Liver (tissue), 9 donors: ENCODE data around the gene ABAT. TPM values are rescaled to one million over a fixed set of nuclear protein-coding genes. Genes with fewer than 3 reads are reported as not detected.
A peak's percentile ranks its signal among the peaks of the same experiment; 100 is the strongest.

Experiments
- DNase-seq: peaks from one replicate; pipeline ENCODE4 v3.0.0-alpha.2; 2017; ENCODE audit warnings: low spot score
- H3K27ac ChIP-seq, 2 donors: one replicate each; pipeline ENCODE4 v1.7.0; 2013; ENCODE audit warnings: inconsistent platforms in 2 of 2, low read length in 2 of 2, control low read depth in 1 of 2, low read depth in 1 of 2, mild to moderate bottlenecking in 1 of 2
- H3K27me3 ChIP-seq, 4 donors: one replicate each; pipeline versions ENCODE4 v1.6.1 to v1.7.0; 2013; ENCODE audit warnings: low read length in 3 of 4, inconsistent platforms in 1 of 4, mild to moderate bottlenecking in 1 of 4, moderate library complexity in 1 of 4; ENCODE audit not compliant: control insufficient read depth in 4 of 4, insufficient read depth in 4 of 4
- H3K36me3 ChIP-seq, 4 donors: one replicate each; pipeline versions ENCODE4 v1.6.1 to v1.7.0; 2013; ENCODE audit warnings: low read length in 3 of 4, mild to moderate bottlenecking in 3 of 4, low read depth in 1 of 4, moderate library complexity in 1 of 4; ENCODE audit not compliant: control insufficient read depth in 4 of 4, insufficient read depth in 3 of 4
- H3K4me1 ChIP-seq, 4 donors: one replicate each; pipeline versions ENCODE4 v1.6.1 to v1.7.0; 2013; ENCODE audit warnings: low read length in 3 of 4, mild to moderate bottlenecking in 3 of 4, moderate library complexity in 1 of 4; ENCODE audit not compliant: control insufficient read depth in 4 of 4, insufficient read depth in 4 of 4
- H3K4me3 ChIP-seq, 3 donors: one replicate each; pipeline versions ENCODE4 v1.6.1 to v1.7.0; 2013; ENCODE audit warnings: low read length in 3 of 3, control low read depth in 1 of 3, low read depth in 1 of 3, mild to moderate bottlenecking in 1 of 3
- H3K9ac ChIP-seq, 2 donors: one replicate each; pipeline ENCODE4 v1.7.0; 2013; ENCODE audit warnings: low read length in 2 of 2, mild to moderate bottlenecking in 2 of 2, moderate library complexity in 2 of 2, control low read depth in 1 of 2, low read depth in 1 of 2
- H3K9me3 ChIP-seq, 4 donors: one replicate each; pipeline versions ENCODE4 v1.6.1 to v1.7.0; 2013; ENCODE audit warnings: low read length in 3 of 4; ENCODE audit not compliant: control insufficient read depth in 4 of 4
- CTCF ChIP-seq: fragments of 150-350 bp; IDR thresholded peaks from 2 replicates; pipeline ENCODE4 v1.5.1; 2017; ENCODE audit warnings: improper control_type of control experiment, low read depth, low read length; ENCODE audit not compliant: missing input control
- FOXA1 ChIP-seq: IDR thresholded peaks from 2 replicates; pipeline ENCODE4 v1.6.1; 2016; ENCODE audit warnings: antibody characterized with exemption
- GABPA ChIP-seq, 2 donors: IDR thresholded peaks in 1 of 2; conservative IDR thresholded peaks in 1 of 2; 2 replicates each; pipeline ENCODE4 v1.6.1; 2016; ENCODE audit warnings: antibody characterized with exemption in 2 of 2, mild to moderate bottlenecking in 1 of 2, moderate library complexity in 1 of 2
- HNF4A ChIP-seq, 2 donors: conservative IDR thresholded peaks; 2 replicates each; pipeline ENCODE4 v1.6.1; 2016; ENCODE audit warnings: antibody characterized with exemption in 2 of 2, mild to moderate bottlenecking in 2 of 2
- HNF4G ChIP-seq: IDR thresholded peaks from 2 replicates; pipeline ENCODE4 v1.6.1; 2016; ENCODE audit warnings: antibody characterized with exemption
- JUND ChIP-seq, 2 donors: IDR thresholded peaks; 2 replicates each; pipeline ENCODE4 v1.6.1; 2016; ENCODE audit warnings: antibody characterized with exemption in 2 of 2
- NR2F2 ChIP-seq: IDR thresholded peaks from 2 replicates; pipeline ENCODE4 v1.6.1; 2016; ENCODE audit warnings: antibody characterized with exemption
- RAD21 ChIP-seq, 2 donors: IDR thresholded peaks; 2 replicates each; pipeline ENCODE4 v1.6.1; 2016; ENCODE audit warnings: antibody characterized with exemption in 2 of 2, mild to moderate bottlenecking in 2 of 2
- REST ChIP-seq: IDR thresholded peaks from 2 replicates; pipeline ENCODE4 v1.6.1; 2016; ENCODE audit warnings: antibody characterized with exemption, mild to moderate bottlenecking
- RXRA ChIP-seq, 2 donors: IDR thresholded peaks; 2 replicates each; pipeline ENCODE4 v1.6.1; 2017 to 2018; ENCODE audit warnings: antibody characterized with exemption in 2 of 2, mild to moderate bottlenecking in 1 of 2
- SP1 ChIP-seq: IDR thresholded peaks from 2 replicates; pipeline ENCODE4 v1.6.1; 2018; ENCODE audit warnings: antibody characterized with exemption, mild to moderate bottlenecking
- TAF1 ChIP-seq: conservative IDR thresholded peaks from 2 replicates; pipeline ENCODE4 v1.6.1; 2016; ENCODE audit warnings: antibody characterized with exemption, mild to moderate bottlenecking
- YY1 ChIP-seq: IDR thresholded peaks from 2 replicates; pipeline ENCODE4 v1.6.1; 2016; ENCODE audit warnings: antibody characterized with exemption, mild to moderate bottlenecking
- WGBS: extraction: QIAGEN DNeasy Blood & Tissue Kit; methylation state at CpG from one replicate; pipeline ENCODE4 v1.1.7; 2013; 5-methylcytosine and 5-hydroxymethylcytosine counted together
- polyA plus RNA-seq, 2 donors: library from polyadenylated mRNA; stranded (reverse) in 1 of 2; unstranded in 1 of 2; fragments of 200-250 nt in 1 of 2; fragments of >200 nt in 1 of 2; fragmentation: Nextera tagmentation in 1 of 2; extraction: Ambion mirVana in 1 of 2; gene quantifications; one replicate each; pipeline versions ENCODE4 v1.2.1 to v1.2.3, GENCODE V29; 2013 to 2015
- total RNA-seq, 2 donors: library from RNA; depleted of rRNA; stranded (reverse); fragments of >200 nt; gene quantifications; one replicate each; pipeline ENCODE4 v1.2.3, GENCODE V29; 2014
- TF ChIP-seq, protein P1 (sequence below): IDR thresholded peaks from 2 replicates; pipeline ENCODE4 v1.6.1; 2016; ENCODE audit warnings: antibody characterized with exemption
- TF ChIP-seq, protein P2 (sequence below): IDR thresholded peaks from 2 replicates; pipeline ENCODE4 v1.6.1; 2016; ENCODE audit warnings: antibody characterized with exemption
- TF ChIP-seq, protein P3 (sequence below): IDR thresholded peaks from 2 replicates; pipeline ENCODE4 v1.6.1; 2016; ENCODE audit warnings: antibody characterized with exemption
- donor health status: healthy.
- donor health status: healthy.
- donor health status: healthy.
- donor health status: healthy.
- donor health status: healthy.

ABAT gene
- total and polyA plus RNA-seq, 4 donors: 52.4 to 205 (median 141) TPM

DNA sequence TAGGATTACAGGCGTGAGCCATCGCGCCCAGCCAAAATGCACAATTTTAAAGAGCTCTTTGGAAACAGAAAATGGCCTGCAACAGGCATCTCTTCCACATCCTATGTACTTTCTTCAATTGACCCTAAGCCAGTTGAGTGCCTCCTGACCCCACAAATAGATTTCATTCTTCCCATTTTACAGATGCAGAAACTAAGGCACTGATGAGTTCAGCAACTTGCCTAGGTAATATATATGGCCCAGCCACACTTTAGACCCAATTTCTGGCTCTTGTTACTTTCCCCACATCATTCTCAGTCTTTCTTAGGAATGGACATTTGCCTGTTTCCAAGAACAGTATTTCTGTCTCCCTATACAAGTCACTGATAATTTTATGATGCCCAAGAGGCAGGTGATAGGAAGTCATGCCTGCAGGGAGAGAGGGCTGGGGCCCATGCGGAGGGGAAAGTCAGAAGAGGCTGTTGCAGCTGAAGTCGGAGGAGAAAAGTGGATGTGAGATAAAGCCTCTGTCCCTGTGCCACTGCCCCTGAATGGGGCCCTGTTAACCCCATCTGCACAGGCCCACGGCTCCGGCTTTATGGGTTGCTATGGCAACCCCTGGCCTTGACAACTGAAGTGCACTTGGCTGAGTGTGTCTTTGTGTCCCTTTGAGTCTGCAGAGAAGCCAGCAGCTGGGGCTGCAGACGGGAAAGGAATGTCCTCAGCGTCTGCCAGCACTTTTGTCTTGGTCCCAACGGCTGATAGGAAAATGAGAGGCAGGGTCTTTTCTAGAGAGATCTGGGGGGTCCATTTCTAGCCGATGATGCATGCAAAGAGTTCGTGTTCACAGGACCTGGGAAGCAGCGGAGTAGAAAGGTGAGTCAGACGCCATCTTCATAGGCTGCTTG is 45.9 kb downstream of the ABAT start:
- 75% methylated on average over 14 of the region's 14 CpGs for WGBS
- no peaks in the 10 kb centered on the region for H3K27me3 ChIP-seq
- H3K9ac ChIP-seq: no peak overlapping the region
- H3K4me1 ChIP-seq: no peaks in the 10 kb centered on the region
- no peak overlapping the region for H3K4me3 ChIP-seq
- peaks cover 0 to 1% (median 0%) of the 10 kb centered on the region in 4 donors for H3K9me3 ChIP-seq
- TF ChIP-seq, protein P1, sequence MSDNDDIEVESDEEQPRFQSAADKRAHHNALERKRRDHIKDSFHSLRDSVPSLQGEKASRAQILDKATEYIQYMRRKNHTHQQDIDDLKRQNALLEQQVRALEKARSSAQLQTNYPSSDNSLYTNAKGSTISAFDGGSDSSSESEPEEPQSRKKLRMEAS: no peak
- TF ChIP-seq, protein P2, sequence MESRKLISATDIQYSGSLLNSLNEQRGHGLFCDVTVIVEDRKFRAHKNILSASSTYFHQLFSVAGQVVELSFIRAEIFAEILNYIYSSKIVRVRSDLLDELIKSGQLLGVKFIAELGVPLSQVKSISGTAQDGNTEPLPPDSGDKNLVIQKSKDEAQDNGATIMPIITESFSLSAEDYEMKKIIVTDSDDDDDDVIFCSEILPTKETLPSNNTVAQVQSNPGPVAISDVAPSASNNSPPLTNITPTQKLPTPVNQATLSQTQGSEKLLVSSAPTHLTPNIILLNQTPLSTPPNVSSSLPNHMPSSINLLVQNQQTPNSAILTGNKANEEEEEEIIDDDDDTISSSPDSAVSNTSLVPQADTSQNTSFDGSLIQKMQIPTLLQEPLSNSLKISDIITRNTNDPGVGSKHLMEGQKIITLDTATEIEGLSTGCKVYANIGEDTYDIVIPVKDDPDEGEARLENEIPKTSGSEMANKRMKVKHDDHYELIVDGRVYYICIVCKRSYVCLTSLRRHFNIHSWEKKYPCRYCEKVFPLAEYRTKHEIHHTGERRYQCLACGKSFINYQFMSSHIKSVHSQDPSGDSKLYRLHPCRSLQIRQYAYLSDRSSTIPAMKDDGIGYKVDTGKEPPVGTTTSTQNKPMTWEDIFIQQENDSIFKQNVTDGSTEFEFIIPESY: no peak
- no peak for TF ChIP-seq NR2F2
- no peak for TF ChIP-seq FOXA1
- no peak for TF ChIP-seq YY1
- H3K27ac ChIP-seq: no peak overlapping the region
- DNase-seq: peak; percentile 77
- H3K36me3 ChIP-seq: peaks cover 0 to 7% (median 3%) of the 10 kb centered on the region in 4 donors

DNA sequence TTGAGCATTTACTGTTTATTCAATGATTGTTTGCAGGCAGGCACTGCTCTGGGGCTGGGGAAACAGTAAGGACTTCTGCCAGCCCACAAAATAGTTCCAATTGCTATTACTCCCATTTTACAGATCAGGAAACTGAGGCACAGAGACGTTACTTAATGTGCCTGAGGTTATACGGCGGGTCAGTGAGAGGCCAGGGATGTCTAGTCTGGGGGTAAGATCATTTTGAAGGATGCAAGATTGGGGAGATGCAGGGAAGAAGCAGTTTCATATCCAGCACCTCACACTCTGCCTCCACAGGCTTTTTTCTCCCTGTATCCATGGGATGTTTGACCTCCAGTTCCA is 46.5 kb downstream of the ABAT start:
- peaks cover 0 to 7% (median 3%) of the 10 kb centered on the region in 4 donors for H3K36me3 ChIP-seq
- H3K4me1 ChIP-seq: peaks cover 0 to 2% (median 0%) of the 10 kb centered on the region in 4 donors
- peaks cover 0 to 1% (median 0%) of the 10 kb centered on the region in 4 donors for H3K9me3 ChIP-seq
- 91% methylated on average over 3 of the region's 3 CpGs for whole genome bisulfite sequencing
- H3K4me3 ChIP-seq: no peak overlapping the region
- no peak for DNase-seq
- no peak overlapping the region for H3K9ac ChIP-seq
- H3K27ac ChIP-seq: no peak overlapping the region
- TF ChIP-seq TAF1: no peak
- TF ChIP-seq FOXA1: no peak
- TF ChIP-seq HNF4G: no peak
- no peak for TF ChIP-seq RXRA (IDR thresholded peaks at IDR 0.05)
- TF ChIP-seq, protein P2: no peak
- no peak for TF ChIP-seq CTCF
- no peak for TF ChIP-seq REST
- TF ChIP-seq, protein P3, sequence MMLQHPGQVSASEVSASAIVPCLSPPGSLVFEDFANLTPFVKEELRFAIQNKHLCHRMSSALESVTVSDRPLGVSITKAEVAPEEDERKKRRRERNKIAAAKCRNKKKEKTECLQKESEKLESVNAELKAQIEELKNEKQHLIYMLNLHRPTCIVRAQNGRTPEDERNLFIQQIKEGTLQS: no peak
- TF ChIP-seq RAD21 (IDR thresholded peaks at IDR 0.05): no peak
- no peak for TF ChIP-seq SP1
- TF ChIP-seq HNF4A (conservative IDR thresholded peaks at IDR 0.05): no peak
- TF ChIP-seq, protein P1: no peak
- TF ChIP-seq JUND (IDR thresholded peaks at IDR 0.05): no peak
- no peak for TF ChIP-seq GABPA (IDR thresholded peaks at IDR 0.05 in 1 of 2, conservative IDR thresholded peaks at IDR 0.05 in 1 of 2)
- H3K27me3 ChIP-seq: no peaks in the 10 kb centered on the region
